Ascending aorta (tissue), 2 donors: ENCODE data around the gene ZNF408. TPM values are rescaled to one million over a fixed set of nuclear protein-coding genes. Genes with fewer than 3 reads are reported as not detected.

Experiments
- DNase-seq, 2 donors: peaks; one replicate each; pipeline ENCODE4 v3.0.0-alpha.2; 2019; ENCODE audit warnings: low spot score in 2 of 2
- H3K27ac ChIP-seq, 2 donors: fragments of 200-600 bp; sonication (generic); one replicate each; pipeline ENCODE4 v1.5.1; 2016 to 2017; ENCODE audit warnings: mild to moderate bottlenecking in 1 of 2
- H3K27me3 ChIP-seq: fragments of 200-600 bp; sonication (generic); one replicate; pipeline ENCODE4 v1.5.1; 2017
- H3K36me3 ChIP-seq, 2 donors: fragments of 200-600 bp; sonication (generic); one replicate each; pipeline ENCODE4 v1.5.1; 2016
- H3K4me1 ChIP-seq, 2 donors: fragments of 200-600 bp; sonication (generic); one replicate each; pipeline ENCODE4 v1.5.1; 2016 to 2017; ENCODE audit warnings: mild to moderate bottlenecking in 1 of 2
- H3K4me3 ChIP-seq, 2 donors: fragments of 200-600 bp; sonication (generic); one replicate each; pipeline ENCODE4 v1.5.1; 2016 to 2017; ENCODE audit warnings: mild to moderate bottlenecking in 1 of 2
- H3K9me3 ChIP-seq, 2 donors: fragments of 200-600 bp; sonication (generic); one replicate each; pipeline ENCODE4 v1.5.1; 2016
- CTCF ChIP-seq, 3 experiments: fragments of 200-600 bp in 2 of 3; fragments of 450-650 bp in 1 of 3; sonication (generic) in 2 of 3; IDR thresholded peaks; one replicate each; pipeline ENCODE4 v1.5.1; 2016 to 2019; ENCODE audit warnings: antibody characterized with exemption in 3 of 3, mild to moderate bottlenecking in 1 of 3, moderate library complexity in 1 of 3
- intact Hi-C: fragments of 100-400 bp; cut with DNase I; formaldehyde crosslinking; loops from one replicate; pipeline ENCODE4 v1.15.1; 2023
- total RNA-seq: library from RNA; depleted of rRNA; stranded (reverse); fragments of >200 nt; gene quantifications from one replicate; pipeline ENCODE4 v1.1.0, GENCODE V29; 2016

ZNF408 gene
- total RNA-seq, 1 donor from 2014 or later = 9.7 TPM

DNA sequence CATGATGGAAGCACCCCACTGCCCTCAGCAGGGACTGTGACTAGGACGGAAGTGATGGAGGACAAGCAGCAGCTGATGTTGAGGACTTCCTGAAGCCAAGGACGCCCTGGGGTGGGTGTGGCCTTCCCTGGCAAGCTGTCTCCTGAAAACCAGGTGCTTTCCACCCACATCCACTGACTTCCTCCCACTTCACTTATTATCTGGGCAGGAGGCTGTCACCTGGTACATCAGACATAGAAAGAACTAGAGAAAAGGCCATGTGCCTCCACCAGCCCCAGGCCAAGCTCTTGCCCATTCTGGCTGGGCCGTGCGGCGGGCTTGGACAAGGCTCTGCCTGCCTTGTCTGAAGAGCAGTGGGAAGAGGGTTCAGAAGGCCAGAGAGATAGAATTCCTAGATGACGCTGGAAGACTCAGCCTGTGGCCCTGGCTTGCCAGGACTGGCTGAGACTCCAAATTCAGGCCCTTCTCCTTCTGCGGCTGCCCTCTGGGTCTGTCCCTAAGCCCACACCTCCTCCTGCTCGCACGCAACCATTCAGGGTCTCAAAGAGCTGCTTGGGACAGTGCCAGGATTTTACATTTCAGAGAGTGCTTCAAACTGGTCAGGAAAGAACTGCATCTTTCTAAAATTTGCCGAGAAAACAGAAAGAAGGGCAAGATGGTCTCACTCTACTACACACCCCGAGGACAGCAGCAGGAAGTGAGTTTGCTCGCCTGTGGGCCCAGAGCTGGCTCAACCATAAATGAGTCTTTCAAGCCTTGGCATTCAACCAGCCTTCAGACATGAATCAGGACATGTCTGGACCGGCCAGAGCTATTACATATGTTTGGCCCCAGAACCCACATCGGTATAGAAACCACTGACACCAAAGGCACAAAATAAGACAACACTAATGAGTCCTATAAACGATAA lies 13.7 kb upstream of the ZNF408 start:
- Histone ChIP-seq H3K9me3 (no peaks in the 10 kb centered on the region), H3K4me3 (no peak overlapping the region), H3K27ac (peak overlapping the region; percentile 67 to 80), H3K36me3 (peaks cover 43 to 82% of the 10 kb centered on the region in 2 donors), H3K4me1 (peaks cover 0 to 15% of the 10 kb centered on the region in 2 donors), H3K27me3 (no peaks in the 10 kb centered on the region)
- TF ChIP-seq CTCF (IDR thresholded peaks at IDR 0.05) = no peak
- intact Hi-C loops = no loop called here
- DNase-seq = no peak

- no peak for DNase-seq
- Histone ChIP-seq H3K27ac (no peak overlapping the region), H3K36me3 (peaks cover 62 to 97% of the 10 kb centered on the region in 2 donors), H3K4me3 (no peak overlapping the region), H3K27me3 (no peaks in the 10 kb centered on the region), H3K4me1 (peaks cover 4 to 22% of the 10 kb centered on the region in 2 donors), H3K9me3 (no peaks in the 10 kb centered on the region)
- intact Hi-C loops = no loop called here
- no peak for TF ChIP-seq CTCF (IDR thresholded peaks at IDR 0.05)
These were observed 10.1 kb upstream of the ZNF408 start for GRCh38 chr11:46690702-46691101.

DNA sequence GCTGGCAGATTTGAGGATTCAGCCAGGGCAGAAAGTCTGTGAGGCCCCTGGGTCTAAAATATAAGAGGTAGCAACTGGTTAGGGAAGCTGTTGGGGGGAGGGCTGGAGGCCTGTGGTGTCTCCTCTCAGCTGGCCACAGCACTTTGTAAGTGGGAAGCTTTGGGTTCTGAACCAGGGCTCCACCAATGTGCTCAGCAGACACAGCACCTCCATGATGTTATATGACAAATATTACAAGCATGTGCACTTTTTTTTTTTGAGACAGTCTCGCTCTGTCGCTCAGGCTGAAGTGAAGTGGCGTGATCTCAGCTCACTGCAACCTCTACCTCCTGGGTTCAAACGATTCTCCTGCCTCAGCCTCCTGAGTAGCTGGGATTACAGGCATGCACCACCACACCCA lies 8.4 kb upstream of the ZNF408 start:
- Histone ChIP-seq H3K4me1 (peaks cover 14 to 40% of the 10 kb centered on the region in 2 donors), H3K9me3 (no peaks in the 10 kb centered on the region), H3K27me3 (no peaks in the 10 kb centered on the region), H3K27ac (peak overlapping the region in 1 of 2 donors; percentile 2), H3K4me3 (no peak overlapping the region), H3K36me3 (peaks cover 54 to 88% of the 10 kb centered on the region in 2 donors)
- DNase-seq = no peak
- intact Hi-C loops = no loop called here
- TF ChIP-seq CTCF (IDR thresholded peaks at IDR 0.05) = no peak

GRCh38 chr11:46693597-46694012 lies 7.2 kb upstream of the ZNF408 start:
- intact Hi-C loops = no loop called here
- peaks cover 18 to 51% of the 10 kb centered on the region in 2 donors for H3K4me1 ChIP-seq
- no peak for TF ChIP-seq CTCF (IDR thresholded peaks at IDR 0.05)
- peaks cover 42 to 77% of the 10 kb centered on the region in 2 donors for H3K36me3 ChIP-seq
- no peak overlapping the region for H3K4me3 ChIP-seq
- H3K27ac ChIP-seq = peak overlapping the region; percentile 75 to 85
- H3K9me3 ChIP-seq = no peaks in the 10 kb centered on the region
- no peaks in the 10 kb centered on the region for H3K27me3 ChIP-seq
- DNase-seq = no peak

DNA sequence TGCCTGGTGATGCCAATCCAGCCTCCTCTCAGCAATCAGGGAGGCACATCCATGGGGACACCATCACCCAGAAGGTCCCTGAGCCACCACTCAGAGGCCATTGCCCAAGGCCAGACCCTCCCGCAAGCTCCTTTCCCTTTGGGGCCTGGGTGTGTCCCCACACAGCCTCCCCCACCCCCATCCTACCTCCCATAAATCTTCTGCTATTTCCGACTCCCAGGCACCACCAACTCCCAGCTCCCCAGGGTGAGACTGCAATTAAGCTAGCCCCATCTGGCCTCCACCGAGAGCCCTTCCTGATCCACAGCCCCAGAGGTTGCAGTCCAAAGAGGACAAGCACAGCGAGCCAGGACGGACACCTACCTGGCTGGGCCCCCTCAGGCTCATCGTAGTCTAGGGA lies 6.8 kb upstream of the ZNF408 start:
- Histone ChIP-seq H3K36me3 (peaks cover 41 to 72% of the 10 kb centered on the region in 2 donors), H3K4me1 (peaks cover 18 to 56% of the 10 kb centered on the region in 2 donors), H3K9me3 (no peaks in the 10 kb centered on the region), H3K4me3 (no peak overlapping the region), H3K27me3 (no peaks in the 10 kb centered on the region), H3K27ac (peak overlapping the region; percentile 75 to 85)
- intact Hi-C loops = no loop called here
- no peak for TF ChIP-seq CTCF (IDR thresholded peaks at IDR 0.05)
- no peak for DNase-seq
